ENCODE results near the gene RARA. TPM values are rescaled to one million over a fixed set of nuclear protein-coding genes. Genes with fewer than 3 reads are reported as not detected.
A peak's percentile ranks its signal among the peaks of the same experiment; 100 is the strongest.

The RARA gene
- total RNA-seq, 6 experiments from 2014 or later: 27.1 to 32.2 (median 28.8) TPM

DNA sequence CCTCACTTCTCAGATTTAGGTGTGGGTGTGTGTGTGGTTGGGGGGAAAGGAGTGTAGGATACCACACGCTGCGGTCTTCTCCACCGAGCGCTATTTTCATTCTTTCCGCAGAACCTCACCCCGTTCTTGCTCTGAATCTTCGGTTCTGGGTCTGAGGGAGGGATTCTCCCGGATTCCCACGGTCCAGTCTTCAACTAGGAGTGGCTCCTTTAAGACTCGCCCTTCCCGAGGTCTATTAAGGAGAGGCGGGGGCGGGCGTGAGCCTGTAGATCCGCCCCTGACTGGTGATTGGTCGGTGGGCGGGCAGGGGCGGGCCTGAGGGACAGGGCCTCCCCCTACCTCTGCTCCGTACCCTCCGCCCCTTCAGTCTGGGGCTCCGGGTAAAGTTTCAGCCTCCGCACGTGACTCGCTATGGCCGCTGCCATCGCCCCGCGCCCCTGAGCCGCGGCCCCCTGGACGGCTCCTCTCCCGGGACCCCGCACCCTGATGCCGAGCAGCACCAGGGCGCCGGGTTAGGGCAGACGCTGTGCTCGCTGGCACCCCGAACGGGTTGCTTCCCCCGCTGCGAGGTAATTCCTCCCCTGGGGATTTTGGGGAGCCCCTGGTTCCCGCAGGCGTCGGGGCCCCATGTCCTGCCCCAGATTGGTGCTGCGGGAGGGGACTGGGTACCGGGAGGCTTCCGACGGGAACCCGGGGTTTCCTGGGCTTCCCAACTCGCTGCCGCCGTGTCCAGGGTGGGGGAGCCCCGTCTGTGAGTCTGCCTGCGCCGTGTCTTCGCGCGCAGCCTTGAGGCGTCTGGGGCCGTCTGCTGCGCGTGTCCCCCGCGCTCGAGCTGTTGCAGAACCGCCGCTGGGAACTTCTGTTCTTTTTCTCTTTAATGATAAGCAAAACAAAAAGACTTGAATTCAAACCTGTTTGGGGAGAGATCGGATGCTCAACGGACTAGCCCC is 9.2 kb downstream of the RARA start:
- no peaks in the 10 kb centered on the region for H3K9me3 Mint-ChIP-seq
- TF ChIP-seq, protein P1, sequence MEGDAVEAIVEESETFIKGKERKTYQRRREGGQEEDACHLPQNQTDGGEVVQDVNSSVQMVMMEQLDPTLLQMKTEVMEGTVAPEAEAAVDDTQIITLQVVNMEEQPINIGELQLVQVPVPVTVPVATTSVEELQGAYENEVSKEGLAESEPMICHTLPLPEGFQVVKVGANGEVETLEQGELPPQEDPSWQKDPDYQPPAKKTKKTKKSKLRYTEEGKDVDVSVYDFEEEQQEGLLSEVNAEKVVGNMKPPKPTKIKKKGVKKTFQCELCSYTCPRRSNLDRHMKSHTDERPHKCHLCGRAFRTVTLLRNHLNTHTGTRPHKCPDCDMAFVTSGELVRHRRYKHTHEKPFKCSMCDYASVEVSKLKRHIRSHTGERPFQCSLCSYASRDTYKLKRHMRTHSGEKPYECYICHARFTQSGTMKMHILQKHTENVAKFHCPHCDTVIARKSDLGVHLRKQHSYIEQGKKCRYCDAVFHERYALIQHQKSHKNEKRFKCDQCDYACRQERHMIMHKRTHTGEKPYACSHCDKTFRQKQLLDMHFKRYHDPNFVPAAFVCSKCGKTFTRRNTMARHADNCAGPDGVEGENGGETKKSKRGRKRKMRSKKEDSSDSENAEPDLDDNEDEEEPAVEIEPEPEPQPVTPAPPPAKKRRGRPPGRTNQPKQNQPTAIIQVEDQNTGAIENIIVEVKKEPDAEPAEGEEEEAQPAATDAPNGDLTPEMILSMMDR (IDR thresholded peaks at IDR 0.05): no peak
- peak overlapping the region; percentile 98 for H3K4me3 Mint-ChIP-seq
- H3K27me3 Mint-ChIP-seq (ENCODE audit: insufficient read depth): no peaks in the 10 kb centered on the region
- peaks cover 47% of the 10 kb centered on the region for H3K4me1 Mint-ChIP-seq (ENCODE audit: low read depth)
- peak; percentile 93 for DNase-seq
- H3K27ac Mint-ChIP-seq: peak overlapping the region; percentile 100
- 0 out of 2 replicates have a peak, but pooled peaks cover 8% of the 10 kb centered on the region for H3K36me3 Mint-ChIP-seq (ENCODE audit: low read depth)

DNA sequence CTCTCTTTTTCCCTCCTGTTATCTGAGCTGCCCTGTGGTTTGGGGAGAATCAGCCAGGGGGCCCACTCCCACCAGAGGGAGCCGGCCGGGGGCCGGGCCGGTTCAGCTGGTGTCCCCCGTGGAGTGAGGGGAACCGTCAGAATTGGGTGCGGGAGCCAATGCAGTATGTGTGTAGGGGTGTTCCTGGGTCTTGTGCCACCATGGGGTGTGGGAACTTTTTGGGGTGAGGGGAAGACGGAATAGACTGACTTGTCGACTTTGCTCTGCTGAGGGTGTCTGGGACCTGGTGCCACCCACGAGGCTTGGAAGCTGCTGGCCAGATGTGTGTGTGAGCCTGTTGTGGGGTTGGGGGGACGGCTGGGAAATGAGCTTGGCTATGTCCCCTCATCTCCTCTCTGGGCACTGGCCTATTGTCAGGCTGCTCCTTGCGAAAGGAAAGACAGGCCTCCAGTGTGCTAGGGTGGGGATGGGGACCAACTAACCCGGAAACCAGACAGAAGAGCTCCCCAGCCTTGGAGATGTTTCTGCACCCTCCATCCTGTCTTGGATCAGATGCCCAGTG is 9.9 kb downstream of the RARA start:
- 0 out of 2 replicates have a peak, but pooled peaks cover 8% of the 10 kb centered on the region for H3K36me3 Mint-ChIP-seq (ENCODE audit: low read depth)
- peaks cover 55% of the 10 kb centered on the region for H3K4me1 Mint-ChIP-seq (ENCODE audit: low read depth)
- peak overlapping the region; percentile 98 for H3K4me3 Mint-ChIP-seq
- TF ChIP-seq, protein P1 (IDR thresholded peaks at IDR 0.05): peak; percentile 65
- DNase-seq: no peak
- H3K27me3 Mint-ChIP-seq (ENCODE audit: insufficient read depth): no peaks in the 10 kb centered on the region
- H3K9me3 Mint-ChIP-seq: no peaks in the 10 kb centered on the region
- peak overlapping the region; percentile 100 for H3K27ac Mint-ChIP-seq

DNA sequence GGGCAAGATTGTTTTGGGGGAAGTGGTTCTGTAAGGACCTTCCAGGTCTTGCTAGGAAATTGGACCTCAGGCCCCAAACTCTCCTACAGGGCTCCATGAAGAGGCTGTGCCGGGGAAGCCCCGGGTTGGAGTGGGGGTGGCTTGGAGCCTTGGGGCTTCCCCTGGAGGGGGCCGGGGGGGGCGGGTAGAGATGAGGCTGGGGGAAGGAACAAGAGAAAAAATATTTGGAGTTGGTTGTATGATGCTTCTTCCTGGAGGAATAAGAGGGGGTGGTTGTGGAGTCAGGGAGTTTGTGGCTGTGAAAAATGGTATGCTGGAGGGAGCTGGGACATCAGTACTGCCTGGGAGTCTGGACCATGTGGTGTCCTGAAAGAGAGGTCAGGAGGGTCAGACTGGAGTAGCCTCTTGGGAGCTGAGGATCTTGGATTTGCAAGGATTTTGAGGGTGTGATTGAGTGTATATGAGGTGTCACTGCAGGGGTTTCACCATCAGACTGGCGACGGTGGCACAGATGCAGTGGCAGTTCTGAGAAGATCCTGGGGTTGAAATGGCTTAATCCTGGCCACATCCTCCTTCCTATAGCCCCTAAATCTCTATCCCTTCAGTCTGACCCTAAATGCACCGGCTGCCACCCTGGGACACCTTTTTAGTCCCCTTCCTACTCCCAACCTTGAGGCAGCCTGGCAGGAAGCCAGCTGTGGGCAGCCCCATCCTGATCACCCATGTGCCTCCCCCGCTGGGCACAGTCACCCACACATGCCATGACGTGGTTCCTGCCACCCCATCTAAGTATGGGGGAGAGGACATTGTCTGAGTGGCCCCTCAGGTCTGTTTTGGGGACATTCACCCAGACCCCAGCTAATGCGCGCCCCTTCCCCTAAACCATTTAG is 10.9 kb downstream of the RARA start:
- TF ChIP-seq, protein P1 (IDR thresholded peaks at IDR 0.05): no peak
- H3K36me3 Mint-ChIP-seq (ENCODE audit: low read depth): 0 out of 2 replicates have a peak, but pooled peaks cover 8% of the 10 kb centered on the region
- peaks cover 61% of the 10 kb centered on the region for H3K4me1 Mint-ChIP-seq (ENCODE audit: low read depth)
- H3K4me3 Mint-ChIP-seq: peak overlapping the region; percentile 98
- H3K9me3 Mint-ChIP-seq: no peaks in the 10 kb centered on the region
- H3K27ac Mint-ChIP-seq: peak overlapping the region; percentile 100
- no peaks in the 10 kb centered on the region for H3K27me3 Mint-ChIP-seq (ENCODE audit: insufficient read depth)
- no peak for DNase-seq

DNA sequence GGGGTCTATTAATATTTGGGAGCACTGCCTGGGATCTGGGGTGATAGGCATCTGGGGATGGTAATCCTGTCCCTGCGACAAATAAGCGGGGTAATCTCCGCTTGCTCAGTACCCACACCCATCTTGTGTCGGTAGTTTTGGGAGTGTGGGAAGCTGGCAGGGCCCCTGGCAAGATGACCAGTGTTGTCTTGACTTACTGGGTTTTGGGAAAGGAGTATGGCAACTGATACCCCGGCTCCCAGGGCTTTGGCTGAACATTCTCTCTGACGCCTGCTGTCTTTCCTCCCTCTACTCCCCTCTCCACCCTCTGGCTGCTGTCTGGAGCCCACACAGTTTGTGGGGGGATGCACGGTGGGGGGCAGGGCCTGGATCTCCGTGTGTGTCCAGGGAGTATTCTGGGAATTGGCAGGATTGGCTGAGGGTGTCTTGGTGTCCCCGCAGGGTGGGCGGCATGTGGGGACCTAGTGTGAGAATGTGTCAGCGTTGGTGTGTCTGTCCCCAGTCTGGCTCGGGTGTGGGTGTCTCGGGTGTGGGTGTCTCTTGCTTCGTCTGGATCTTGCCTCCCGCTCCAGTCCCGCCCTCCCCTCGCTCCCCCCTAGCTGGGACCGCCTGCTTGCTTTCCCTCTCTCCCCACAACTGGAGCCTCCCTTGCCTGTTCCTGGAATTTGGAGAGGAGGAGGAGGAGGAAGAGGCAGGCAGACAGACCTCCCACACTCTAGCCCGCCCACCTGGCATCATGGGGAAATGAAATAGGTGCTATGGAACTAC is 12.0 kb downstream of the RARA start:
- 0 out of 2 replicates have a peak, but pooled peaks cover 8% of the 10 kb centered on the region for H3K36me3 Mint-ChIP-seq (ENCODE audit: low read depth)
- H3K4me1 Mint-ChIP-seq (ENCODE audit: low read depth): peaks cover 68% of the 10 kb centered on the region
- no peaks in the 10 kb centered on the region for H3K27me3 Mint-ChIP-seq (ENCODE audit: insufficient read depth)
- H3K9me3 Mint-ChIP-seq: no peaks in the 10 kb centered on the region
- TF ChIP-seq, protein P1 (IDR thresholded peaks at IDR 0.05): no peak
- H3K27ac Mint-ChIP-seq: peak overlapping the region; percentile 100
- no peak for DNase-seq
- H3K4me3 Mint-ChIP-seq: peak overlapping the region; percentile 98
